HG03558 (cell line): Measurements from ENCODE around the gene CDHR3.

Source experiments
- ATAC-seq: cut with Tn5 transposase; IDR thresholded peaks from one replicate; pipeline ENCODE4 v1.9.1; 2021; ENCODE audit warnings: moderate number of reproducible peaks; ENCODE audit not compliant: unreplicated experiment; ENCODE audit errors: extremely low read depth

Gene CDHR3

GRCh38 chr7:106021151-106022067, 58.3 kb downstream of the CDHR3 start:
- no peak for ATAC-seq

GRCh38 chr7:106022193-106022821, 59.2 kb downstream of the CDHR3 start:
- no peak for ATAC-seq

GRCh38 chr7:106023369-106024322, 60.6 kb downstream of the CDHR3 start:
- no peak for ATAC-seq

- no peak for ATAC-seq
Observed at GRCh38 chr7:106026101-106026500, 63.0 kb downstream of the CDHR3 start.

GRCh38 chr7:106029451-106029850, 66.4 kb downstream of the CDHR3 start:
- no peak for ATAC-seq

- no peak for ATAC-seq
Observed at GRCh38 chr7:106029941-106030340, 66.9 kb downstream of the CDHR3 start.

GRCh38 chr7:106031300-106032035, 68.4 kb downstream of the CDHR3 start:
- no peak for ATAC-seq

- ATAC-seq, result no peak
Observed at GRCh38 chr7:106032295-106032694, 69.2 kb downstream of the CDHR3 start.

- ATAC-seq, result no peak
Observed at GRCh38 chr7:106033735-106034134, 70.7 kb downstream of the CDHR3 start.

- no peak for ATAC-seq
Observed at GRCh38 chr7:106034383-106034782, 71.3 kb downstream of the CDHR3 start.

GRCh38 chr7:106035568-106035967, 72.5 kb downstream of the CDHR3 start:
- ATAC-seq, result no peak

GRCh38 chr7:106036004-106036403, 72.9 kb downstream of the CDHR3 start:
- no peak for ATAC-seq

- ATAC-seq, result no peak
Observed at GRCh38 chr7:106037489-106038176, 74.6 kb downstream of the CDHR3 start.

- no peak for ATAC-seq
Observed at GRCh38 chr7:106038289-106038688, 75.2 kb downstream of the CDHR3 start.

- ATAC-seq, result no peak
Observed at GRCh38 chr7:106038916-106039315, 75.9 kb downstream of the CDHR3 start.

GRCh38 chr7:106039486-106040060, 76.5 kb downstream of the CDHR3 start:
- ATAC-seq, result no peak

GRCh38 chr7:106041140-106041717, 78.2 kb downstream of the CDHR3 start:
- ATAC-seq, result no peak

- ATAC-seq, result no peak
Observed at GRCh38 chr7:106042196-106042611, 79.1 kb downstream of the CDHR3 start.

- no peak for ATAC-seq
Observed at GRCh38 chr7:106045139-106045538, 82.1 kb downstream of the CDHR3 start.
